GM19463 (cell line): Measurements from ENCODE around the gene HOXD10.

Experiments used
- ATAC-seq: cut with Tn5 transposase; IDR thresholded peaks from one replicate; pipeline ENCODE4 v1.9.1; 2021; ENCODE audit warnings: mild to moderate bottlenecking, moderate library complexity; ENCODE audit not compliant: unreplicated experiment

The HOXD10 gene

GRCh38 chr2:176132205-176133171 lies 15.9 kb downstream of the HOXD10 start:
- ATAC-seq = no peak

- ATAC-seq = no peak
Observed at GRCh38 chr2:176133389-176133788, 16.8 kb downstream of the HOXD10 start.

DNA sequence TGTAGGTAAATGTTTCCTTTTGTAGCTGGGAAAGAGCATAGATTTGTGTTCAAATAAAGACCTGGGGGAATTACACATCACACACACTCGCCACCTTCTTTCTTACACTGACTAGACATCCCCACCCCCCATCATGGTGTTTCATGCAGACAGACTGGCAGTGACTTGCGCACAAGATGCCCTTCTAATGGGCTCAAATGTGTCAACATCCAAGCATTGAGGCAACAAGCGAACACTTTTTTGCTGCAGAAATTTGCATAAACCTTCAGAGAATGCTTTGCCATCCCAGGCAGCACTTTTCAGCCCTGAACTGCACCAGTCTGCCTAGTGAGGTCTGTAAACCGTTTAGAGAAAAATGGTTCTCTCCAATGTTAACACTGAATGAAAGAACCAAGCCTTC lies 17.5 kb downstream of the HOXD10 start:
- ATAC-seq = no peak

DNA sequence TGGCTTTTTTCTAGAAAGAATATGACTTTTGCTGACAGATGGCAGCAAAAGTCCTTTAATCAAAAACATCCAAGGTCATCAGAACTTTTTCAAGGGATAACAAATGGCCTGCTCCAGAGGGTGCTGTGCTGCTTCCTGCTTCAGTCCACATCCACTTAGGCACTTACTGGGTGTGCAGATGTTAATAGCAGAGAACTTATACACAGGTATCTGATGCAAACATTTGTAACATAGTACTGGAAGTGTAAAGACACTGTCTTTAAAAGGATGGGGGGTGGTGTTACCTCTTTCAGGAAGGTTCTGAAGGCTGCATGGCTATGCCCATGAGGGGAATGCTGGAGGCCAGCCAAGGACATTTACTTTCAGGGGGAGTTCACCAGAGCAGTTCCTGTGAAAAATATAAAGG lies 18.5 kb downstream of the HOXD10 start:
- no peak for ATAC-seq

GRCh38 chr2:176136374-176137251 lies 20.0 kb downstream of the HOXD10 start:
- ATAC-seq = no peak

DNA sequence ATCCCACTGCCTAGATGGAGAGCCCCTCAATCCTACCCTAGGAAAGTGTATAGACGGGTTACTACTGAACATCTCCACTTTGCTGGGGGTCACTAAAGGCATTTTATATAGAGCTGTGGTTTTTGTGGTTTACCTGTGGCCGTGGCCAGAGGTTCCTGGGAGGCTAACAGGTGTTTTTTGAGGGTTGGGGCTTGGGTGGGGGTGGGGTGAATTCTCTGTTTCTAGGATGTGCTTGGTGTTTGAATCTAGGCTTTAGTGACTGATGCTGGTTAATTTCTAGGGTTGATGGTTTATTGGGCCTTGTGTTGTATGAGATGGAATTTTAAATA lies 20.6 kb downstream of the HOXD10 start:
- ATAC-seq = no peak

DNA sequence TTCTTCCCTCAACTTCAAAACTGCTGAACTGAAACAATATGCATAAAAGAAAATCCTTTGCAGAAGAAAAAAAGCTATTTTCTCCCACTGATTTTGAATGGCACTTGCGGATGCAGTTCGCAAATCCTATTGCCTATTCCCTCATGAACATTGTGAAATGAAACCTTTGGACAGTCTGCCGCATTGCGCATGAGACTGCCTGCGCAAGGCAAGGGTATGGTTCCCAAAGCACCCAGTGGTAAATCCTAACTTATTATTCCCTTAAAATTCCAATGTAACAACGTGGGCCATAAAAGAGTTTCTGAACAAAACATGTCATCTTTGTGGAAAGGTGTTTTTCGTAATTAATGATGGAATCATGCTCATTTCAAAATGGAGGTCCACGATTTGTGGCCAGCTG lies 21.3 kb downstream of the HOXD10 start:
- no peak for ATAC-seq

- ATAC-seq = no peak
Observed at GRCh38 chr2:176138526-176138922, 21.9 kb downstream of the HOXD10 start.

DNA sequence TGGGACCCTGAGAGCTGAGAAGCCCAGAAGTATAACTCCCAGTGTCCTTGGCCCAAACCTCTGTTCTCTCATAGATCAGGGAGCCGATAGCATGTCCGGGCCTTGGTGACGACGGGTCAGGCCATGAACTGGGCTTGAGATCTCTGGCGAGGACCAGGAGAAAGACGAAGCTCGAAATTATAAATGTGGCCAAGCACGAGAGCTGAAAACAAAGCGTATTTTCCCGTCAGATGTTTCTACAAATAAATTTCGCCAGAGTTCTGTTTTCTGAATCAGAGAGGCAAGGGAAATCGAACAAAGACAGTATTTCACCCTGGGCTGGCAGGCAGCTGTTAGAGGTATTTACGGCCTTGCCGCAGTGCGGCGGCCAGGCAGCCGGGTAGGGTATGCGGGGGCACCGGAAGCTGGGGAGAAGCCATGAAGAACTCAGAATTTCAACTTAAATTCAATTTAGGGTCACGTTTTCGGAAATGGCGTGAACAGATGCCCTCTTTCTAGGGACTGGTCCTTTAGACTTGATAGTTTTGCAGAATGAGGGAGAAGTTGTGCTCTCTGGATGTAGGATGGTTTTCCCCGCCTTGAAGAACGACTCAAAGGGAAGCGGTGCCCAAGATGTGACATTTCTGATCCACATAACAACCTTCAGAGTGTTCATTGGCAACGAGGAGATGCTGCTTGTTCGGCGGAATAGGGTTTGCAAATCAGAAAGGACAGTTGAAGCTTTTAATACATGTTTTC lies 22.5 kb downstream of the HOXD10 start:
- no peak for ATAC-seq

GRCh38 chr2:176139661-176140512 lies 23.3 kb downstream of the HOXD10 start:
- no peak for ATAC-seq

GRCh38 chr2:176140513-176141317 lies 24.1 kb downstream of the HOXD10 start:
- peak; percentile 96 for ATAC-seq

GRCh38 chr2:176142281-176142680 lies 25.7 kb downstream of the HOXD10 start:
- ATAC-seq = no peak

- no peak for ATAC-seq
Observed at GRCh38 chr2:176145085-176145969, 28.7 kb downstream of the HOXD10 start.

DNA sequence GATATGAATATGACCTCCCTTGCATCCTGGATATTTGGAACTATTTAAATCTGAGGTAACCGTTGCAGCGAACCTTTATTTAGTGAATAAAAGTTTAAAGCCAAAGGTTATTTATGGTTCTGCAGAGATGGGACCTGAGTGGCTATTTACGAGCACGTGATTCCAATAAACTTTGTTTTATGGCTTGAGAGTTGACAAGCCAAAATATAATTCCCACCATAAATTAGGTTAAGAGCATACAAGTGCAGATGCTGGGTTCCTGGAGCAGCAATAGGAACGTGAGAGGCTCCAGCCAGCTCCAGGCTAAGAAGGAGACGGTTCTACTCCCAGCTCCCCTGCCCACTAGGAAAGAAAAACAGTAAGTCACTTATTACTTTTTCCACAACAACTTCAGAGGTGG lies 29.5 kb downstream of the HOXD10 start:
- ATAC-seq = no peak

- ATAC-seq = no peak
Observed at GRCh38 chr2:176146645-176147044, 30.1 kb downstream of the HOXD10 start.

DNA sequence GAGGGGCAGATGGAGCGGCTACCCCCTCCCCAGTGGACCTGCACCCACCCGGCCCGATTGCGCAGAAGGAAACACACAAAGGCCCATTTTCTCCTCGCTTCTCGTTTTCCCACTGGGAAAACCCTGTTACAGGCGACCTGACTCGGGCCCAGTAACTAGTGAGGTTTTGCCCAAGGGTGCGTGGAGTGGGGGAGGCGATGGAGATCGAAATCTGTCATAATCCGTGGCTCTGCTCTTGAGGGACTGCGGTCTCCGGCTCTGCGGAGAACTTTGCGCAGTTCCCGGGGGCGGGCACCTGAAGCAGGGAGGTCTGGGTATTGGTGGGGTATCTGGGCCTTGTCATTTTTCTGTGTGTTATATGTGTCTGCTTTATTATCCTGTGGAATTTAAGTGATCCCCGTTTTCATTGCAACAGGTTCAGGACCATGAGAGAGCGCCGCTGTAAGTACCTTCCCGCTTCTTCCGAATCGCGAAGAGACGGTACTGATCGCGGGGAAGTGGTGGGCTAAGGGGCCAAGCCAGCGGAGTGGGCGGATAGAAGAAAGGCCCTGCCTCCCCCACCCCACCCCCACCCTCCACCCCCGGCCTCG lies 30.7 kb downstream of the HOXD10 start:
- ATAC-seq = no peak

- ATAC-seq = no peak
Observed at GRCh38 chr2:176147800-176148496, 31.4 kb downstream of the HOXD10 start.
